ENCODE data around the gene COL13A1. TPM values are rescaled to one million over a fixed set of nuclear protein-coding genes. Genes with fewer than 3 reads are reported as not detected.

Gene COL13A1
- total and polyA plus RNA-seq, 5 donors, result 4.4 to 13.7 (median 8.5) TPM

DNA sequence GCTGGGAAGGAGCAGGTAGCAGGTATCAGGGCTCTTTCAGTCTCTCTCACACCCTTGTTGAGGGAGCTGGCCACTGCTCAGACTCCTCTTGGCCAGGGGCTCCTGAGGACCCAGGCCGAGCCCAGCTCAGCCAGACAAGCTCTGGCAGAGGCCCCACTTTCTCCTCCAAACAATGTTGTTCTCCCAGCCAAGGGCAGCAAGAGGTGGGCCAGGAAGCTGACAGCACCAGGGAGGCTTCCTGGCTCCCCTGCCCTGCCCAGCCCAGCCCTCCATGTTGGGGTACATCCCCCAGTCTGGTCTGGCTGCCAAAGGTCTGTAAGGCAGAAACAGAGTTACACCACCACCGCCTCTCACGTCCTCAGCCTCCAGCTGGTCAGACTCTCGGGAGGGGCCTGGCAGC lies 33.9 kb upstream of the COL13A1 start:
- no peaks in the 10 kb centered on the region for H3K4me1 ChIP-seq (ENCODE audit: control insufficient read depth, insufficient read depth, low read length)
- no peaks in the 10 kb centered on the region for H3K9me3 ChIP-seq (ENCODE audit: control insufficient read depth, low read length)
- H3K4me3 ChIP-seq (ENCODE audit: low read length), result no peak overlapping the region
- ATAC-seq (no peak), DNase-seq (peak in 1 of 3 donors; percentile 65)
- H3K27me3 ChIP-seq (ENCODE audit: control insufficient read depth, insufficient read depth), result no peaks in the 10 kb centered on the region
- intact Hi-C loops (cut with DNase I), result no loop called here
- H3K27ac ChIP-seq (ENCODE audit: low read length), result no peak overlapping the region
- 50% methylated on average over 4 of the region's 4 CpGs for WGBS

DNA sequence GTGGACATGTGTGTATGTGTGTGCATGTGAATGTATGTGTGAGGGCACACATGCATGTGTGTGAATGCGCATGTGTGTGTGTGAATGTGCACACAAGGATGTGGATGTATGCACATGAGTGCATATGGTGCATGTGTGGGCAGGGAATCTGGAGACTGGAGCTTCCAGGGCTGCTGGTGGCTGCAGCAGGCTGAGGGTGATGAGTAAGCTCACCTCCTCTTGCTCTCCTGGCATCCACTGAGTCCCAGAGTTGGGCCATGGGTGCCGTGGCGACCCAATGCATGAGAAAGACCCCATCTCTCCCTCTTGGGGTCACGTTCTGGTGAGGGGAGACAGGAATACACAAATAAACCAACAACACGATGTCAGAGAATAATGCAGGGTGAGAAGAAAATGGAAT lies 33.3 kb upstream of the COL13A1 start:
- no peak overlapping the region for H3K27ac ChIP-seq (ENCODE audit: low read length)
- H3K4me3 ChIP-seq (ENCODE audit: low read length), result no peak overlapping the region
- 88% methylated on average over 5 of the region's 5 CpGs for WGBS
- no peaks in the 10 kb centered on the region for H3K9me3 ChIP-seq (ENCODE audit: control insufficient read depth, low read length)
- ATAC-seq (no peak), DNase-seq (no peak)
- H3K4me1 ChIP-seq (ENCODE audit: control insufficient read depth, insufficient read depth, low read length), result no peaks in the 10 kb centered on the region
- intact Hi-C loops (cut with DNase I), result no loop called here
- no peaks in the 10 kb centered on the region for H3K27me3 ChIP-seq (ENCODE audit: control insufficient read depth, insufficient read depth)

DNA sequence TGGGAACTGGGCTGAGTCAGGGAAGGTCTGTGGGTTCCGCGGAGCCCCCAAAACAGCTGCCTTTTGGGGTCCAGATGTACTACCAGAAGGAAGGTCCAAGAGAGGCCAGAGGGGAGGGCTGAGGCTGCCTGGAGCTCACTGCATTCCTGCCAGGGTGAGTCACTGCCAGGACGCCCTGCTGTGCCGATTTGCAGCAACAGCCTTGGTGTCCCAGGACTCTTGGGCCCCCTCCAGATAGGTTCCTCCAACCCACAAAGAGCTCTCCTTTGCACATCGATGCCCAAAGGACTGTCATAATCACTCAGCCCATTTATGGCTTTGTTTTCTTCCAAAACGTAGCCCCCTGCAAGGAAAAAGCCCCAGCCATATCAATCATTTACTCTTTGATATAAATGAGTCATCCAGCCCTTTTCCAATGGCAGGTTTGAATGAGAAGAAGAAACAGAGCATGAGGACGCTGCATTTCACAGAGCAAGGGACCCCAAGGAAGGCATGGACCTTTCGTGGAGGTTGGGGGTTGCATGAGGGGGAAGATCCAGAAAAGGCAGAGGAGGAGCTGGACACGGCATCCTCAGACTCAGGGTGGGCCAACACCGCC lies 32.2 kb upstream of the COL13A1 start:
- no peaks in the 10 kb centered on the region for H3K27me3 ChIP-seq (ENCODE audit: control insufficient read depth, insufficient read depth)
- no peaks in the 10 kb centered on the region for H3K4me1 ChIP-seq (ENCODE audit: control insufficient read depth, insufficient read depth, low read length)
- peak; percentile 54 to 70 for ATAC-seq
- peak; percentile 68 to 79 (median 75) for DNase-seq
- H3K9me3 ChIP-seq (ENCODE audit: control insufficient read depth, low read length), result no peaks in the 10 kb centered on the region
- 53% methylated on average over 10 of the region's 10 CpGs for WGBS
- no peak overlapping the region for H3K4me3 ChIP-seq (ENCODE audit: low read length)
- no peak overlapping the region for H3K27ac ChIP-seq (ENCODE audit: low read length)
- intact Hi-C loops (cut with DNase I), result no loop called here

DNA sequence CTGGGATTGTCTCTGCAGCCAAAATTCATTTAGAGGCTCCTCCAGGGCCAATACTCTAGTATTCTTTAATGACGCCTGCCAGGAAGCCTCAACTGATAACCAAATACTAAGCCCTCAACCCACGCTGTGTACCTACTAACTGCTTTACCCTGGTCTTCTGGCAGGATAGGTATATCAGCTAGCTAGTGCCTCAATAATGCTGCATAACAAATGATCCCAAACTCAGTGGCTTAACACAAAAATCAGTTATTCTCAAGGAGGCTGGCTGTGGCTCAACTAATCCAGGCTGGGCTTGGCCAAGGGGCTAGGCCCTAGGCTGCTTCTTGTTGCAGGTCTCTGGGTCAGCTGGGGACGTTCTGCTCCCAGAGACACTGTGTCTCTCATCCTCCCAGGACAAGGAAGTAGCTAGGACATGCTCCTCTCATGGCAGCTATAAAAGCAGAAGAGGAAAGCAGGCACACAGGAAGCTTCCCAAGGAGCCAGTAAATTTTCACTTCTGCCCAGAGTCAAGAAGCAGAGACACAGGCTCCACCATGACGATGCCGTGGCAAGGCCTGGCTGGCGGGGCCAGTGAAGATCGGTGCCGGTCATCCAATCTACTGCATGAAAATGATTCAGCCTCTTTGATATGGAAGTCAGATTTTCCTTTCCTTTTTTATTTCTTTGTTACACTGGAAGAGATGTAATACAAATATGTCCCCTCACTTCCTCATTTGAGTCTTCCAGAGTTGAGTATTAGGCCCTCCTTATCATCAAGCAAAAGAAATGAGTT lies 28.6 kb upstream of the COL13A1 start:
- Histone ChIP-seq H3K4me1 (ENCODE audit: control insufficient read depth, insufficient read depth, low read length) (no peaks in the 10 kb centered on the region), H3K9me3 (ENCODE audit: control insufficient read depth, low read length) (no peaks in the 10 kb centered on the region), H3K4me3 (ENCODE audit: low read length) (no peak overlapping the region), H3K27ac (ENCODE audit: low read length) (no peak overlapping the region), H3K27me3 (ENCODE audit: control insufficient read depth, insufficient read depth) (no peaks in the 10 kb centered on the region)
- intact Hi-C loops (cut with DNase I), result no loop called here
- peak in 1 of 3 donors; percentile 56 for DNase-seq
- WGBS, result 96% methylated on average over 8 of the region's 8 CpGs
- peak in 1 of 2 donors; percentile 59 for ATAC-seq

DNA sequence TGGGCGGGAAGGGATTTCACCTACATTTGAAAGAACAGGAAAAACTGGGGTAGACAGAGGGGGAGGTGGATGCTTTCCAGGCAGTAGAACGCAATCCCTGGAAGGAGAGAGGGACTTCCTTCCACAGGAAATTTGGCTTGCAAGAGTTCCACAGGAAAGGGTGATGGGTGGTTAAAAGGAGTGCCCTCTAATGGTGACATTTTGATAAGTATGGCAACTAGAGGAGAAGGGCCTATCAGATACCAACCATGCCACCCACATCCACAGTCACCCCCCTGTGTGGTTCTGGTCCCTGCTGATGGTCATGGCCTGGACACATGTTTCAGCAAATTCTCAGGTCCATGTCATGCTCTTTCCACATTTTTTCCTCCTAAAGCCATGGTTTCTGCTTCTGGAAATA lies 27.1 kb upstream of the COL13A1 start:
- ATAC-seq (no peak), DNase-seq (no peak)
- H3K27me3 ChIP-seq (ENCODE audit: control insufficient read depth, insufficient read depth), result no peaks in the 10 kb centered on the region
- H3K4me3 ChIP-seq (ENCODE audit: low read length), result no peak overlapping the region
- WGBS, result 74% methylated on average over 2 of the region's 2 CpGs
- H3K27ac ChIP-seq (ENCODE audit: low read length), result no peak overlapping the region
- intact Hi-C loops (cut with DNase I), result no loop called here
- H3K9me3 ChIP-seq (ENCODE audit: control insufficient read depth, low read length), result no peaks in the 10 kb centered on the region
- no peaks in the 10 kb centered on the region for H3K4me1 ChIP-seq (ENCODE audit: control insufficient read depth, insufficient read depth, low read length)

DNA sequence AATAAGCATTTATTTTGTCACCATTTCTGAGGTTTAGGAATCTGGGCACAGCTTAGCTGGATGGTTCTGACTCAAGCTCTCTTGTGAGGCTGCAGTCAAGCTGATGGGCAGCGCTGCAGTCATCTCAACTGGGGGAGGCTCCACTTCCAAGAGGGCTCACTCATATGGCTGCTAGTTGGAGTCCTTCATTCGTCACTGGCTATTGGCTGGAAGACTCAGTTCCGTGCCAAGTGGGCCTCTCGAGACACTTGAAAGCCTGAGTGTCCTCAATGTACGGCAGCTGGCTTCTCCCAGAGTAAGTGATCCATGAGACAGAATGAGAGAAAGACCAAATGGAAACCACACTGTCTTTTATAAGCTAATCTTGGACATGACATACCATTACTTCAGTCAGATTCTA lies 21.6 kb upstream of the COL13A1 start:
- WGBS, result 64% methylated on average over 5 of the region's 5 CpGs
- DNase-seq (no peak), ATAC-seq (no peak)
- no peaks in the 10 kb centered on the region for H3K27me3 ChIP-seq (ENCODE audit: control insufficient read depth, insufficient read depth)
- intact Hi-C loops (cut with DNase I), result no loop called here
- no peak overlapping the region for H3K4me3 ChIP-seq (ENCODE audit: low read length)
- no peaks in the 10 kb centered on the region for H3K9me3 ChIP-seq (ENCODE audit: control insufficient read depth, low read length)
- H3K27ac ChIP-seq (ENCODE audit: low read length), result no peak overlapping the region
- H3K4me1 ChIP-seq (ENCODE audit: control insufficient read depth, insufficient read depth, low read length), result no peaks in the 10 kb centered on the region

DNA sequence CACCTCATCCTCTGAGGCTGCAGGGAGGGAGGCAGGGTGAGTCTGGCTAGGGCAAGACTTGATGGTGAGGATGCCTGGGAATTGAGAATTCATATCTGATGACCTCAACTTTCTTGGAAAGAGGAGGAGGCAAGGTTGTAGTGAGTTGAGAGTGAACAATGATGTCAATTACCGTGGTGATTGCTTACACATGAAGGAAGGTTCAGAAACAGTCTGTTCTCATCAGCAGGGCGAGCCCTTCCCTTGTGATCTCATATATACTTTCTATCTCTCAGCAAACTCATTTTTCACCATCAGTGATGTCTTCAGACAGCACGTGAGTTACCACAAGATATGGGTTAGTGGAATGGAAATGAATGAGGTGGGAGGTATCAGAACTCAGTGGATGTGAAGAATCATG lies 20.1 kb upstream of the COL13A1 start:
- H3K27ac ChIP-seq (ENCODE audit: low read length), result no peak overlapping the region
- no peak for ATAC-seq
- no peak overlapping the region for H3K4me3 ChIP-seq (ENCODE audit: low read length)
- no peaks in the 10 kb centered on the region for H3K9me3 ChIP-seq (ENCODE audit: control insufficient read depth, low read length)
- no peak for DNase-seq
- no peaks in the 10 kb centered on the region for H3K27me3 ChIP-seq (ENCODE audit: control insufficient read depth, insufficient read depth)
- 45% methylated on average over 3 of the region's 3 CpGs for WGBS
- intact Hi-C loops (cut with DNase I), result no loop called here
- H3K4me1 ChIP-seq (ENCODE audit: control insufficient read depth, insufficient read depth, low read length), result no peaks in the 10 kb centered on the region

DNA sequence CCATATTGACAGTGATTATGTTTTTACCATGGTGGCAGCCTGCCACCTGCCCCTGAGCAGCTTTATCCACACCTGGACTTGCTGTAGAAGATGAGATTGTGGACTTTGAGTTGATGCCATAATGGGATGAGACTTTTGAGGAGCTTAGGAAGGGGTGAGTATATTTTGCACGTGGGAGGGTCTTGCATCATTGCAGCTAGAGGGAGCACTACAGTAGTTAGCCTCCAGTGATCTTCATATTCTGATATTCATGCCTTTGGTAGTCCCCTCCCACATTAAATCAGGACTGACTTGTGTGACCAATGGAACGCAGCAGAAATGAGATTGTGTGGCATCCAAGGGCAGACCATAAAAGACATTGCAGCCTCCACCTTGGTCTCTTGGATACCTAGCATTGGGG lies 18.2 kb upstream of the COL13A1 start:
- WGBS, result 55% methylated on average over 2 of the region's 2 CpGs

DNA sequence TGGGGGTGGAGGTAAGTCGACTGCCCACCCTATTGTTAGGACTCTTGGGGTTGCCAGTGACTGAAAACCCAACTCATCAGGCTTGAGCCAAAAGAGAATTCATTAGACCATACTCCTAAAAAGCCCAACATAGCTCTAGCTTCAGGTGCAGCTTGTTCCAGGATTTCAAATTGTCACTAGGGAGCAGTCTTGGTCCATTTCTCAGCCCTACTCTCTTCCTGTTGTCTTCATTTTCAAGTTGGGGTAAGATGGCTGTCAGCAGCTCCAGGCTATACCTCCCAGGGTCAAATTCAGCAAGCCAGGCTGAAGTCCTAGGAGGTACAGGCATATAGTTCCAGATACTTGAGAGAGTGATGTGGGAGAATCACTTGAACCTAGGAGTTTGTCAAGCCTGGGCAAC lies 14.9 kb upstream of the COL13A1 start:
- no peaks in the 10 kb centered on the region for H3K27me3 ChIP-seq (ENCODE audit: control insufficient read depth, insufficient read depth)
- intact Hi-C loops (cut with DNase I), result loop anchor here in 3 of 4 donors (5.0 kb wide), 1 partner anchor 126 kb away; no protein-coding TSS in a partner anchor

More for the DNA sequence above, 18.2 kb upstream of the COL13A1 start:
- no peaks in the 10 kb centered on the region for H3K4me1 ChIP-seq (ENCODE audit: control insufficient read depth, insufficient read depth, low read length)
- H3K27me3 ChIP-seq (ENCODE audit: control insufficient read depth, insufficient read depth), result no peaks in the 10 kb centered on the region
- intact Hi-C loops (cut with DNase I), result no loop called here
- H3K27ac ChIP-seq (ENCODE audit: low read length), result no peak overlapping the region
- H3K9me3 ChIP-seq (ENCODE audit: control insufficient read depth, low read length), result no peaks in the 10 kb centered on the region
- ATAC-seq (no peak), DNase-seq (no peak)
- H3K4me3 ChIP-seq (ENCODE audit: low read length), result no peak overlapping the region

DNA sequence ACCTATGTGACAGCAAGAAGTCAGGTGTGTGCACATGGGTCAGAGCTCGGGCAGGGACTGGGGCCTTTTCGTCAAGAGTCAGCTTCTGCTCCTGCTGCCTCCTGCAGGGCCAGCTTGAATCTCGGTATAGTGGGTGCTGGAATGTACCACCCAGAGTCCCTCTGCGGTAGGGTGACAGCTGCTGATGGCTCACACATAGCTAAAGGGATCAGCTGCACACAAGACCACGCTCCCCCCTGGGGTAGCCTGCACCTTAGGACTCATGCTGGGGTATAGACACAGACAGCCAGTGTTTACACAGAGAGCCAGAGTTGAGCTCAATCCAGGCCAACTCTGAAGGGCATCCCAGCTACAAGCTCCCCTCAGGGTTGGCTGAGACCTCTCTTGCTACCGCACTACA lies 14.0 kb upstream of the COL13A1 start:
- no peak overlapping the region for H3K27ac ChIP-seq (ENCODE audit: low read length)

More for the DNA sequence above, 14.9 kb upstream of the COL13A1 start:
- no peak overlapping the region for H3K4me3 ChIP-seq (ENCODE audit: low read length)
- no peaks in the 10 kb centered on the region for H3K9me3 ChIP-seq (ENCODE audit: control insufficient read depth, low read length)
- DNase-seq (no peak), ATAC-seq (peak; percentile 33 to 51)
- no peaks in the 10 kb centered on the region for H3K4me1 ChIP-seq (ENCODE audit: control insufficient read depth, insufficient read depth, low read length)
- 77% methylated on average over 1 of the region's 1 CpG for WGBS
- H3K27ac ChIP-seq (ENCODE audit: low read length), result no peak overlapping the region

DNA sequence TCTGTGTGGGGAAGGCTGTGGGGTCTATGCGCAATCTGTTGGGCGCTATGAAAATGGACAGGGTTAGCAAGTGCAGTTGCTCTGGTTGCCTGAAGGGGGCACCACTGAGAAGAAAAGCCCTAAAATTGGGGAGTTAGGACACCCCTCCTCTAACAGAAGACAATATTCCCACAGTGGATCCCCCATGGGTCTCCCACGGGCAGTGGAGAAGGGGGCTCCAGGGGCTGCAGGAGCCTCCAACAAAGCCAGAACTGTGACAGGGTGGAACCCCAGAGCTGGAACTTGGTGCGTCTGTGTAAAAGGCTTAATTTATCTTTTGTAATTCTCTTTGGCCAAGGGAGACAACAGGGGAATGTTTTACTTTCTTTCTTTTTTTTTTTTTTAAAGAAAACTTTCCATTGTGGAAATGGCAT lies 12.5 kb upstream of the COL13A1 start:
- no peak overlapping the region for H3K27ac ChIP-seq (ENCODE audit: low read length)
- DNase-seq (no peak), ATAC-seq (peak; percentile 25 to 30)
- WGBS, result 60% methylated on average over 4 of the region's 4 CpGs
- H3K4me3 ChIP-seq (ENCODE audit: low read length), result no peak overlapping the region
- no peaks in the 10 kb centered on the region for H3K9me3 ChIP-seq (ENCODE audit: control insufficient read depth, low read length)
- no peaks in the 10 kb centered on the region for H3K4me1 ChIP-seq (ENCODE audit: control insufficient read depth, insufficient read depth, low read length)
- no peaks in the 10 kb centered on the region for H3K27me3 ChIP-seq (ENCODE audit: control insufficient read depth, insufficient read depth)
- intact Hi-C loops (cut with DNase I), result loop anchor here in 3 of 4 donors (5.0 kb wide), 1 partner anchor 123 kb away; no protein-coding TSS in a partner anchor

More for the DNA sequence above, 14.0 kb upstream of the COL13A1 start:
- intact Hi-C loops (cut with DNase I), result loop anchor here in 3 of 4 donors (5.0 kb wide), 1 partner anchor 125 kb away; no protein-coding TSS in a partner anchor
- no peaks in the 10 kb centered on the region for H3K9me3 ChIP-seq (ENCODE audit: control insufficient read depth, low read length)
- ATAC-seq (no peak), DNase-seq (no peak)
- H3K4me3 ChIP-seq (ENCODE audit: low read length), result no peak overlapping the region
- no peaks in the 10 kb centered on the region for H3K27me3 ChIP-seq (ENCODE audit: control insufficient read depth, insufficient read depth)
- no peaks in the 10 kb centered on the region for H3K4me1 ChIP-seq (ENCODE audit: control insufficient read depth, insufficient read depth, low read length)
- WGBS, result 86% methylated on average over 6 of the region's 6 CpGs
